HepG2 (cell line): ENCODE measurements around the gene UMPS. TPM values are rescaled to one million over a fixed set of nuclear protein-coding genes. Genes with fewer than 3 reads are reported as not detected.

Source experiments
- AGO2 ChIP-seq: fragments of 200-400 bp; formaldehyde crosslinking; optimal IDR thresholded peaks from 2 replicates; pipeline ENCODE3; 2017; ENCODE audit warnings: mild to moderate bottlenecking, low read depth, low read length, moderate library complexity
- PAWR ChIP-seq: sonication (generic); formaldehyde crosslinking; IDR thresholded peaks from 2 replicates; pipeline ENCODE4 v1.4.0; 2020; ENCODE audit warnings: missing genetic modification reagents, mild to moderate bottlenecking, borderline replicate concordance
- PHF20 ChIP-seq: sonication (generic); formaldehyde crosslinking; IDR thresholded peaks from 2 replicates; pipeline ENCODE4 v1.5.0; 2020; ENCODE audit warnings: mild to moderate bottlenecking, missing genetic modification reagents
- SOX5 ChIP-seq: IDR thresholded peaks from 2 replicates; pipeline ENCODE4 v1.6.1; 2016; ENCODE audit warnings: borderline replicate concordance
- ZC3H13 ChIP-seq: sonication (generic); formaldehyde crosslinking; IDR thresholded peaks from 2 replicates; pipeline ENCODE4 v1.8.1; 2023; ENCODE audit warnings: mild to moderate bottlenecking, missing genetic modification reagents, moderate library complexity
- ZNF678 ChIP-seq: sonication (generic); formaldehyde crosslinking; IDR thresholded peaks from 2 replicates; pipeline ENCODE4 v1.4.0; 2020; ENCODE audit warnings: mild to moderate bottlenecking, missing genetic modification reagents
- ZNF766 ChIP-seq: sonication (generic); formaldehyde crosslinking; IDR thresholded peaks from 2 replicates; pipeline ENCODE4 v1.5.0; 2020; ENCODE audit warnings: missing genetic modification reagents, borderline replicate concordance
- ZSCAN30 ChIP-seq: sonication (generic); formaldehyde crosslinking; IDR thresholded peaks from 2 replicates; pipeline ENCODE4 v1.5.0; 2020; ENCODE audit warnings: mild to moderate bottlenecking, missing genetic modification reagents
- ZSCAN9 ChIP-seq: IDR thresholded peaks from 2 replicates; pipeline ENCODE4 v1.6.1; 2016; ENCODE audit warnings: borderline replicate concordance
- polyA plus RNA-seq, 8 experiments: library from polyadenylated mRNA; depleted of rRNA in 3 of 8; stranded (reverse) in 7 of 8; unstranded in 1 of 8; fragments of >200 nt; fragmentation: Illumina TruSeq in 4 of 8; extraction: Trizol in 4 of 8; gene quantifications; 2 replicates each; pipeline versions ENCODE4 v1.2.1 to v1.2.3, GENCODE V29; 2011 to 2016; ENCODE audit warnings: low read depth in 4 of 8, missing spikeins in 1 of 8, mixed read lengths in 1 of 8; ENCODE audit not compliant: insufficient read depth in 1 of 8
- total RNA-seq, 5 experiments: library from RNA; depleted of rRNA; stranded (reverse); fragments of >200 nt; fragmentation: Illumina TruSeq; extraction: Trizol; gene quantifications; 2 replicates each; pipeline ENCODE4 v1.2.3, GENCODE V29; 2016; ENCODE audit warnings: low read depth in 1 of 5
- TF ChIP-seq, protein P1 (sequence below): sonication (generic); formaldehyde crosslinking; IDR thresholded peaks from 2 replicates; pipeline ENCODE4 v1.4.0; 2020; ENCODE audit warnings: missing genetic modification reagents
- TF ChIP-seq, protein P2 (sequence below): sonication (generic); formaldehyde crosslinking; IDR thresholded peaks from 2 replicates; pipeline ENCODE4 v1.5.1; 2020; ENCODE audit warnings: mild to moderate bottlenecking, missing genetic modification reagents, borderline replicate concordance
- TF ChIP-seq, protein P3 (sequence below): sonication (generic); formaldehyde crosslinking; IDR thresholded peaks from 2 replicates; pipeline ENCODE4 v1.4.0; 2020; ENCODE audit warnings: missing genetic modification reagents

UMPS gene
- total and polyA plus RNA-seq, 2 of the 13 experiments (the other 11 are each of a cell fraction or from before 2014, with no cell fraction given) = 52.7 to 74.2 TPM

DNA sequence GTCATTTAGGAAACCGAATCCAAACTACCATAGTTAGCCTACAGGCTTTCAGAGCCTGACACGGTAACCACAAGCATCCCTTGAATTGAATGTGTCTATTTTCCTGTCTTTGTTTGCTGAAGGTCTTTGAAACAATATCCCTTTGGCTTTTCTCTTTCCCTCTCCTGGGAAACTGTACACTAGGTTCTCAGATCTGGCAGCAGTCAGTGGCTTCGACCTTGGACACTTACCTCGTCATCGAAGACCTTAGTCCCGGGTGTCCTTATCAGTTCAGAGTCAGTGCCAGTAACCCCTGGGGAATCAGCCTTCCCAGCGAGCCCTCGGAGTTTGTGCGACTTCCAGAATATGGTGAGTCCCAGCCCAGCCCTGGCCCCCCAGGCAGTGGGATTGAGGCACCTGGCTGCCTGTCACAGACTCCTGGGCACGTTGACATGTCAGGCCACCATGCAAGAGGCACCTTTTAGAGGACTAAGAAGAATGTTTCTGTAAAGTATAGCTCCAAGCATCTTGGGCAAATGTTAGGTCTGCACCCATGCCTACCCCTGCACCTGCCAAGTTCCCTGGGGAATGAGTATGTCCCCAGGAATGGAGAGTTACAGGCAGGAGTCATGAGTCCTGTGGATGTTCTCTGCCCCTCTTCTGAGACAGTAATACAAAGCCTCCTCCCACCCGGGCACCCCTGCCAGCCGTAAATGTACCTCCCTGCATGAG is 30.4 kb upstream of the UMPS start (continued):
- TF ChIP-seq, protein P1, sequence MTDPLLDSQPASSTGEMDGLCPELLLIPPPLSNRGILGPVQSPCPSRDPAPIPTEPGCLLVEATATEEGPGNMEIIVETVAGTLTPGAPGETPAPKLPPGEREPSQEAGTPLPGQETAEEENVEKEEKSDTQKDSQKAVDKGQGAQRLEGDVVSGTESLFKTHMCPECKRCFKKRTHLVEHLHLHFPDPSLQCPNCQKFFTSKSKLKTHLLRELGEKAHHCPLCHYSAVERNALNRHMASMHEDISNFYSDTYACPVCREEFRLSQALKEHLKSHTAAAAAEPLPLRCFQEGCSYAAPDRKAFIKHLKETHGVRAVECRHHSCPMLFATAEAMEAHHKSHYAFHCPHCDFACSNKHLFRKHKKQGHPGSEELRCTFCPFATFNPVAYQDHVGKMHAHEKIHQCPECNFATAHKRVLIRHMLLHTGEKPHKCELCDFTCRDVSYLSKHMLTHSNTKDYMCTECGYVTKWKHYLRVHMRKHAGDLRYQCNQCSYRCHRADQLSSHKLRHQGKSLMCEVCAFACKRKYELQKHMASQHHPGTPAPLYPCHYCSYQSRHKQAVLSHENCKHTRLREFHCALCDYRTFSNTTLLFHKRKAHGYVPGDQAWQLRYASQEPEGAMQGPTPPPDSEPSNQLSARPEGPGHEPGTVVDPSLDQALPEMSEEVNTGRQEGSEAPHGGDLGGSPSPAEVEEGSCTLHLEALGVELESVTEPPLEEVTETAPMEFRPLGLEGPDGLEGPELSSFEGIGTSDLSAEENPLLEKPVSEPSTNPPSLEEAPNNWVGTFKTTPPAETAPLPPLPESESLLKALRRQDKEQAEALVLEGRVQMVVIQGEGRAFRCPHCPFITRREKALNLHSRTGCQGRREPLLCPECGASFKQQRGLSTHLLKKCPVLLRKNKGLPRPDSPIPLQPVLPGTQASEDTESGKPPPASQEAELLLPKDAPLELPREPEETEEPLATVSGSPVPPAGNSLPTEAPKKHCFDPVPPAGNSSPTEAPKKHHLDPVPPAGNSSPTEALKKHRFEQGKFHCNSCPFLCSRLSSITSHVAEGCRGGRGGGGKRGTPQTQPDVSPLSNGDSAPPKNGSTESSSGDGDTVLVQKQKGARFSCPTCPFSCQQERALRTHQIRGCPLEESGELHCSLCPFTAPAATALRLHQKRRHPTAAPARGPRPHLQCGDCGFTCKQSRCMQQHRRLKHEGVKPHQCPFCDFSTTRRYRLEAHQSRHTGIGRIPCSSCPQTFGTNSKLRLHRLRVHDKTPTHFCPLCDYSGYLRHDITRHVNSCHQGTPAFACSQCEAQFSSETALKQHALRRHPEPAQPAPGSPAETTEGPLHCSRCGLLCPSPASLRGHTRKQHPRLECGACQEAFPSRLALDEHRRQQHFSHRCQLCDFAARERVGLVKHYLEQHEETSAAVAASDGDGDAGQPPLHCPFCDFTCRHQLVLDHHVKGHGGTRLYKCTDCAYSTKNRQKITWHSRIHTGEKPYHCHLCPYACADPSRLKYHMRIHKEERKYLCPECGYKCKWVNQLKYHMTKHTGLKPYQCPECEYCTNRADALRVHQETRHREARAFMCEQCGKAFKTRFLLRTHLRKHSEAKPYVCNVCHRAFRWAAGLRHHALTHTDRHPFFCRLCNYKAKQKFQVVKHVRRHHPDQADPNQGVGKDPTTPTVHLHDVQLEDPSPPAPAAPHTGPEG (CRISPR knock-in tag) = no peak
- no peak; the same call in 1 of the 2 replicates for TF ChIP-seq ZC3H13 (CRISPR knock-in tag)
- TF ChIP-seq SOX5 (CRISPR knock-in tag) = peak; percentile 96
- peak; percentile 68 for TF ChIP-seq AGO2
- TF ChIP-seq ZNF678 (CRISPR knock-in tag) = no peak
- 0 out of 2 replicates have a peak, but pooled peaks have one; percentile 43 for TF ChIP-seq ZSCAN9 (CRISPR knock-in tag)
- TF ChIP-seq, protein P2, sequence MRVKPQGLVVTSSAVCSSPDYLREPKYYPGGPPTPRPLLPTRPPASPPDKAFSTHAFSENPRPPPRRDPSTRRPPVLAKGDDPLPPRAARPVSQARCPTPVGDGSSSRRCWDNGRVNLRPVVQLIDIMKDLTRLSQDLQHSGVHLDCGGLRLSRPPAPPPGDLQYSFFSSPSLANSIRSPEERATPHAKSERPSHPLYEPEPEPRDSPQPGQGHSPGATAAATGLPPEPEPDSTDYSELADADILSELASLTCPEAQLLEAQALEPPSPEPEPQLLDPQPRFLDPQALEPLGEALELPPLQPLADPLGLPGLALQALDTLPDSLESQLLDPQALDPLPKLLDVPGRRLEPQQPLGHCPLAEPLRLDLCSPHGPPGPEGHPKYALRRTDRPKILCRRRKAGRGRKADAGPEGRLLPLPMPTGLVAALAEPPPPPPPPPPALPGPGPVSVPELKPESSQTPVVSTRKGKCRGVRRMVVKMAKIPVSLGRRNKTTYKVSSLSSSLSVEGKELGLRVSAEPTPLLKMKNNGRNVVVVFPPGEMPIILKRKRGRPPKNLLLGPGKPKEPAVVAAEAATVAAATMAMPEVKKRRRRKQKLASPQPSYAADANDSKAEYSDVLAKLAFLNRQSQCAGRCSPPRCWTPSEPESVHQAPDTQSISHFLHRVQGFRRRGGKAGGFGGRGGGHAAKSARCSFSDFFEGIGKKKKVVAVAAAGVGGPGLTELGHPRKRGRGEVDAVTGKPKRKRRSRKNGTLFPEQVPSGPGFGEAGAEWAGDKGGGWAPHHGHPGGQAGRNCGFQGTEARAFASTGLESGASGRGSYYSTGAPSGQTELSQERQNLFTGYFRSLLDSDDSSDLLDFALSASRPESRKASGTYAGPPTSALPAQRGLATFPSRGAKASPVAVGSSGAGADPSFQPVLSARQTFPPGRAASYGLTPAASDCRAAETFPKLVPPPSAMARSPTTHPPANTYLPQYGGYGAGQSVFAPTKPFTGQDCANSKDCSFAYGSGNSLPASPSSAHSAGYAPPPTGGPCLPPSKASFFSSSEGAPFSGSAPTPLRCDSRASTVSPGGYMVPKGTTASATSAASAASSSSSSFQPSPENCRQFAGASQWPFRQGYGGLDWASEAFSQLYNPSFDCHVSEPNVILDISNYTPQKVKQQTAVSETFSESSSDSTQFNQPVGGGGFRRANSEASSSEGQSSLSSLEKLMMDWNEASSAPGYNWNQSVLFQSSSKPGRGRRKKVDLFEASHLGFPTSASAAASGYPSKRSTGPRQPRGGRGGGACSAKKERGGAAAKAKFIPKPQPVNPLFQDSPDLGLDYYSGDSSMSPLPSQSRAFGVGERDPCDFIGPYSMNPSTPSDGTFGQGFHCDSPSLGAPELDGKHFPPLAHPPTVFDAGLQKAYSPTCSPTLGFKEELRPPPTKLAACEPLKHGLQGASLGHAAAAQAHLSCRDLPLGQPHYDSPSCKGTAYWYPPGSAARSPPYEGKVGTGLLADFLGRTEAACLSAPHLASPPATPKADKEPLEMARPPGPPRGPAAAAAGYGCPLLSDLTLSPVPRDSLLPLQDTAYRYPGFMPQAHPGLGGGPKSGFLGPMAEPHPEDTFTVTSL = peak; percentile 74; the same call in 1 of the 2 replicates
- TF ChIP-seq ZNF766 = no peak
- TF ChIP-seq PHF20 (CRISPR knock-in tag) = no peak
- no peak for TF ChIP-seq ZSCAN30 (CRISPR knock-in tag)
- TF ChIP-seq, protein P3, sequence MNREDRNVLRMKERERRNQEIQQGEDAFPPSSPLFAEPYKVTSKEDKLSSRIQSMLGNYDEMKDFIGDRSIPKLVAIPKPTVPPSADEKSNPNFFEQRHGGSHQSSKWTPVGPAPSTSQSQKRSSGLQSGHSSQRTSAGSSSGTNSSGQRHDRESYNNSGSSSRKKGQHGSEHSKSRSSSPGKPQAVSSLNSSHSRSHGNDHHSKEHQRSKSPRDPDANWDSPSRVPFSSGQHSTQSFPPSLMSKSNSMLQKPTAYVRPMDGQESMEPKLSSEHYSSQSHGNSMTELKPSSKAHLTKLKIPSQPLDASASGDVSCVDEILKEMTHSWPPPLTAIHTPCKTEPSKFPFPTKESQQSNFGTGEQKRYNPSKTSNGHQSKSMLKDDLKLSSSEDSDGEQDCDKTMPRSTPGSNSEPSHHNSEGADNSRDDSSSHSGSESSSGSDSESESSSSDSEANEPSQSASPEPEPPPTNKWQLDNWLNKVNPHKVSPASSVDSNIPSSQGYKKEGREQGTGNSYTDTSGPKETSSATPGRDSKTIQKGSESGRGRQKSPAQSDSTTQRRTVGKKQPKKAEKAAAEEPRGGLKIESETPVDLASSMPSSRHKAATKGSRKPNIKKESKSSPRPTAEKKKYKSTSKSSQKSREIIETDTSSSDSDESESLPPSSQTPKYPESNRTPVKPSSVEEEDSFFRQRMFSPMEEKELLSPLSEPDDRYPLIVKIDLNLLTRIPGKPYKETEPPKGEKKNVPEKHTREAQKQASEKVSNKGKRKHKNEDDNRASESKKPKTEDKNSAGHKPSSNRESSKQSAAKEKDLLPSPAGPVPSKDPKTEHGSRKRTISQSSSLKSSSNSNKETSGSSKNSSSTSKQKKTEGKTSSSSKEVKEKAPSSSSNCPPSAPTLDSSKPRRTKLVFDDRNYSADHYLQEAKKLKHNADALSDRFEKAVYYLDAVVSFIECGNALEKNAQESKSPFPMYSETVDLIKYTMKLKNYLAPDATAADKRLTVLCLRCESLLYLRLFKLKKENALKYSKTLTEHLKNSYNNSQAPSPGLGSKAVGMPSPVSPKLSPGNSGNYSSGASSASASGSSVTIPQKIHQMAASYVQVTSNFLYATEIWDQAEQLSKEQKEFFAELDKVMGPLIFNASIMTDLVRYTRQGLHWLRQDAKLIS (CRISPR knock-in tag) = 0 out of 2 replicates have a peak, but pooled peaks have one; percentile 46
- TF ChIP-seq PAWR = no peak
